HUES64 (cell line): ENCODE results near the gene MRPL21.

Experiments used
- H3K27ac ChIP-seq: 2 replicates; pipeline ENCODE4 v1.7.0; 2013; ENCODE audit warnings: low read depth, low read length, inconsistent platforms
- H3K27me3 ChIP-seq: 2 replicates; pipeline ENCODE4 v1.6.1; 2013; ENCODE audit warnings: mild to moderate bottlenecking, low read length; ENCODE audit not compliant: insufficient read depth
- H3K36me3 ChIP-seq: 2 replicates; pipeline ENCODE4 v1.6.1; 2013; ENCODE audit warnings: mild to moderate bottlenecking, low read length; ENCODE audit not compliant: insufficient read depth
- H3K4me1 ChIP-seq: 2 replicates; pipeline ENCODE4 v1.6.1; 2013; ENCODE audit warnings: mild to moderate bottlenecking, low read length, moderate library complexity; ENCODE audit not compliant: insufficient read depth
- H3K4me3 ChIP-seq: 2 replicates; pipeline ENCODE4 v1.5.1; 2013; ENCODE audit warnings: mild to moderate bottlenecking, low read length, moderate library complexity
- H3K9ac ChIP-seq: 2 replicates; pipeline ENCODE4 v1.6.1; 2013; ENCODE audit warnings: mild to moderate bottlenecking, low read depth, low read length
- H3K9me3 ChIP-seq: 2 replicates; pipeline ENCODE4 v1.6.1; 2013; ENCODE audit warnings: low read depth, low read length; ENCODE audit not compliant: insufficient read depth
- WGBS: fragments of 150-250, 120-280 bp; methylation state at CpG from one replicate; pipeline ENCODE4 v1.1.7; 2013; ENCODE audit warnings: missing lambda C conversion rate; 5-methylcytosine and 5-hydroxymethylcytosine counted together

MRPL21 gene

GRCh38 chr11:68933605-68934320, 30.1 kb upstream of the MRPL21 start:
- H3K9me3 ChIP-seq, result no peaks in the 10 kb centered on the region
- 91% methylated on average over 17 of the region's 17 CpGs for WGBS
- H3K27me3 ChIP-seq, result no peaks in the 10 kb centered on the region
- no peak overlapping the region for H3K4me3 ChIP-seq
- H3K27ac ChIP-seq, result no peak overlapping the region
- no peaks in the 10 kb centered on the region for H3K4me1 ChIP-seq
- no peak overlapping the region for H3K9ac ChIP-seq
- peaks cover 72% of the 10 kb centered on the region for H3K36me3 ChIP-seq

GRCh38 chr11:68932933-68933577, 29.4 kb upstream of the MRPL21 start:
- no peaks in the 10 kb centered on the region for H3K4me1 ChIP-seq
- H3K9ac ChIP-seq, result no peak overlapping the region
- no peaks in the 10 kb centered on the region for H3K27me3 ChIP-seq
- H3K4me3 ChIP-seq, result no peak overlapping the region
- WGBS, result 95% methylated on average over 24 of the region's 24 CpGs
- H3K9me3 ChIP-seq, result no peaks in the 10 kb centered on the region
- no peak overlapping the region for H3K27ac ChIP-seq
- H3K36me3 ChIP-seq, result peaks cover 72% of the 10 kb centered on the region

- H3K9ac ChIP-seq, result no peak overlapping the region
- no peak overlapping the region for H3K4me3 ChIP-seq
- H3K27ac ChIP-seq, result no peak overlapping the region
- H3K36me3 ChIP-seq, result peaks cover 72% of the 10 kb centered on the region
- H3K4me1 ChIP-seq, result no peaks in the 10 kb centered on the region
- WGBS, result 91% methylated on average over 7 of the region's 7 CpGs
- no peaks in the 10 kb centered on the region for H3K27me3 ChIP-seq
- H3K9me3 ChIP-seq, result no peaks in the 10 kb centered on the region
These were observed 28.7 kb upstream of the MRPL21 start for GRCh38 chr11:68932358-68932757.

GRCh38 chr11:68931911-68932310, 28.3 kb upstream of the MRPL21 start:
- Histone ChIP-seq H3K4me3 (no peak overlapping the region), H3K27me3 (no peaks in the 10 kb centered on the region), H3K4me1 (no peaks in the 10 kb centered on the region), H3K9ac (no peak overlapping the region), H3K27ac (no peak overlapping the region), H3K9me3 (no peaks in the 10 kb centered on the region), H3K36me3 (peaks cover 72% of the 10 kb centered on the region)
- 91% methylated on average over 17 of the region's 17 CpGs for WGBS

- Histone ChIP-seq H3K9me3 (no peaks in the 10 kb centered on the region; the same call in 1 of the 2 replicates), H3K27ac (no peak overlapping the region), H3K27me3 (no peaks in the 10 kb centered on the region), H3K36me3 (peaks cover 72% of the 10 kb centered on the region), H3K9ac (no peak overlapping the region), H3K4me3 (no peak overlapping the region), H3K4me1 (no peaks in the 10 kb centered on the region)
- 92% methylated on average over 21 of the region's 21 CpGs for WGBS
These were observed 27.6 kb upstream of the MRPL21 start for GRCh38 chr11:68930991-68931855.

- WGBS, result 92% methylated on average over 20 of the region's 20 CpGs
These were observed 26.3 kb upstream of the MRPL21 start for GRCh38 chr11:68929706-68930570.

GRCh38 chr11:68929135-68929534, 25.5 kb upstream of the MRPL21 start:
- peaks cover 13% of the 10 kb centered on the region; the same call in 1 of the 2 replicates for H3K9me3 ChIP-seq
- H3K9ac ChIP-seq, result no peak overlapping the region
- no peak overlapping the region for H3K4me3 ChIP-seq
- H3K27ac ChIP-seq, result no peak overlapping the region
- H3K27me3 ChIP-seq, result no peaks in the 10 kb centered on the region
- WGBS, result 96% methylated on average over 20 of the region's 20 CpGs
- no peaks in the 10 kb centered on the region for H3K4me1 ChIP-seq
- peaks cover 68% of the 10 kb centered on the region for H3K36me3 ChIP-seq

More at GRCh38 chr11:68929706-68930570, 26.3 kb upstream of the MRPL21 start:
- no peak overlapping the region for H3K9ac ChIP-seq
- H3K4me3 ChIP-seq, result no peak overlapping the region
- no peaks in the 10 kb centered on the region for H3K4me1 ChIP-seq
- H3K27me3 ChIP-seq, result no peaks in the 10 kb centered on the region
- H3K27ac ChIP-seq, result no peak overlapping the region
- peaks cover 10% of the 10 kb centered on the region; the same call in 1 of the 2 replicates for H3K9me3 ChIP-seq
- peaks cover 69% of the 10 kb centered on the region for H3K36me3 ChIP-seq

GRCh38 chr11:68928136-68928880, 24.7 kb upstream of the MRPL21 start:
- Histone ChIP-seq H3K27ac (no peak overlapping the region), H3K9ac (no peak overlapping the region), H3K4me1 (no peaks in the 10 kb centered on the region), H3K27me3 (no peaks in the 10 kb centered on the region), H3K9me3 (peaks cover 13% of the 10 kb centered on the region; the same call in 1 of the 2 replicates), H3K36me3 (peaks cover 72% of the 10 kb centered on the region), H3K4me3 (no peak overlapping the region)
- 95% methylated on average over 6 of the region's 6 CpGs for WGBS

GRCh38 chr11:68927280-68928135, 23.9 kb upstream of the MRPL21 start:
- Histone ChIP-seq H3K4me1 (no peaks in the 10 kb centered on the region), H3K9me3 (peaks cover 13% of the 10 kb centered on the region; the same call in 1 of the 2 replicates), H3K9ac (no peak overlapping the region), H3K4me3 (no peak overlapping the region), H3K27ac (no peak overlapping the region), H3K36me3 (peaks cover 79% of the 10 kb centered on the region), H3K27me3 (no peaks in the 10 kb centered on the region)
- WGBS, result 95% methylated on average over 12 of the region's 12 CpGs
